Keratinocyte (primary cell): ENCODE results near the gene HHATL.

Experiments used
- CTCF ChIP-seq, 3 experiments: IDR thresholded peaks in 1 of 3; conservative IDR thresholded peaks in 1 of 3; optimal IDR thresholded peaks in 1 of 3; 2 replicates in 2 of 3; 3 replicates in 1 of 3; pipeline versions ENCODE3 to v1.5.1; 2011; ENCODE audit warnings: low read length in 3 of 3, mild to moderate bottlenecking in 3 of 3, moderate library complexity in 2 of 3, control low read depth in 1 of 3, inconsistent platforms in 1 of 3; ENCODE audit not compliant: insufficient read depth in 2 of 3; ENCODE audit errors: extremely low read depth in 1 of 3
- EZH2 ChIP-seq: IDR thresholded peaks from one replicate; pipeline ENCODE4 v1.6.1; 2012; ENCODE audit warnings: inconsistent platforms, mild to moderate bottlenecking, low read length, moderate library complexity

GRCh38 chr3:42649783-42650182, 52.8 kb downstream of the HHATL start:
- TF ChIP-seq CTCF (optimal IDR thresholded peaks at IDR 0.05 in 1 of 3, IDR thresholded peaks at IDR 0.05 in 1 of 3, conservative IDR thresholded peaks at IDR 0.05 in 1 of 3; ENCODE audit: extremely low read depth in 1 of 3, insufficient read depth in 2 of 3, low read length in 3 of 3) (no peak), EZH2 (no peak)
